ENCODE results near the gene RANBP3.
"Not testable (repeated sequence)": the region's sequence is repeated elsewhere in the genome, so short reads cannot be mapped to it uniquely, and the experiment has no call there.

RANBP3 gene

DNA sequence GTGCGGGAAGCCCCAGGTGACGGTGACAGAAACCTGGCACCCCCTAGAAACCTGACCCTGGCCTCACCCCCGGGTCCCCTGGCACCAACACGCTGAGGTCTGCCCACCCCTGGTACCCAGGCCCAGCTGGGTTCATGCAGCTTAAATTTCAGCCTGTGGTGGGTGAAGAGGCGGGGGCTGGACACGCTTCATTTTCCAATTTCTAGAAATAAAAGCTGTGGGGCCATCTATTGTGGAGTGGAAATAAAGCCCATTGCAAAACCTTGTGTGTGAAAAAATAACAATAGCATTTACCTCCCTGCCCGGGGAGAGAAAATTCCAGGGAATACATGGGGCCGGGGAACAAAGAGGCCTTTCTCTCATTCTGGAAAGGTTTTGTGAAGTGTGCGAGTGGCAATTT is 100.1 kb downstream of the RANBP3 start:
- no peak for DNase-seq

DNA sequence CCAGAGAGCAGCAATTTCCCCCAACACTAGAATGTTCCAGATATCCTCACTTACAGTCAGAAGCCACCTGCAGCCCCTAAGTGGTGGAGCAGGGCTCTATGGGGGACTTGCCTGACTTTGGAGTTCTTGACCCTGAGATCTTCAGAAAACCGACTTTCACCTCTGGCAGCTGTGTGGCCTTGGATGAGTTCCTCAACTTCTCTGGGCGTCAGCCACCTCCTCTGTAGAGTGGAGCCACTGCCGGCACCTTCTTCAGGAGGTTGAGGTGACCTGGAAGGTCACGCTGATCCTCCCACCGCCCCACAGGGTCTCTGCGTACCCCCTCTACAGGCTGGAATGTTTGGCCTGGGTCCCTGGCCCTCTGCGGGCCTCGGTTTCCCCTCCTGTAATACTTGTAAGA is 100.5 kb downstream of the RANBP3 start:
- DNase-seq, result no peak

DNA sequence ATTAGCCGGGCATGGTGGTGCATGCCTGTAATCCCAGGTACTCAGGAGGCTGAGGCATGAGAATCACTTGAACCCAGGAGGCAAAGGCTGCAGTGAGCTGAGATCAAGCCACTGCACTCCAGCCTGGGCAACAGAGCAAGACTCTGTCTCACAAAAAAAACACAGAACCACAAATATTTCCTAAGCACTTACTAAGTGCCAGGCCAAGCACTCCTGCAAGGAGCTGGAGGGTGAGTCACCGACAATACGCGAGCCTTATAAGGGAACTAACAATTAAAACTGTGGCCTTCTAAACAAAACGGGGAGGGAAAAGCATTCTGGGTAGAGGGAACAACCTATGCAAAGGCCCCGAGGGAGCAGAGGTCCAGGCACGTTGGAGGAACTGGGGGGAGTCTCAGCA is 103.4 kb downstream of the RANBP3 start:
- DNase-seq, result not testable (repeated sequence)

DNA sequence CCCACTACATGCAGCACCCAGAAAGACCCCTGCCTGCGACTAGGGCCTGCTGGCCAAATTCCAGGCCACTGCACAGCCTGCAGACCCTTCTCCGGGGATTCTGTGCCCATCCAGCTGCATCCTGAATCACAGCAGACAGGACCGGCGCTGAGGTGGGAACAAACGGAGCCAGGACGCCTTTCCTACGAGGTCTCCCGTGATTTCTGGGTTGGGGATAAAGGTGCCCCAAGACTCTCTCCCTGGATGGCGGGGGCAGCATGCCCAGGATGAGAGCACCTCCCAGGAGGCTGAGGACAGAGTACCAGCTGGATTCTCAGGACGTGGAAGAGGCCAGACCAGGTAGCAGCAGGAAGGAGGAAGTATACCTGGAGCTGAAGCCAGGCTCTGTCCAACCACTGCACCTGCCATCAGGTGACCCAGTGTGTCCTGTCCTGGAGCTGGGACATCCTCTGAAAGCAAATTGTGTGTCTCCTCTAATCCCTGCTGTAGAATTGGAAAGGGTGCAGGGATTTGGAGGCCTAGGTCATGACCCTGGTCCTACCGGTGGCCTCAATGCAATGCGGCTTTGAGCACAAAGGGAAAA is 104.2 kb downstream of the RANBP3 start:
- DNase-seq, result no peak

DNA sequence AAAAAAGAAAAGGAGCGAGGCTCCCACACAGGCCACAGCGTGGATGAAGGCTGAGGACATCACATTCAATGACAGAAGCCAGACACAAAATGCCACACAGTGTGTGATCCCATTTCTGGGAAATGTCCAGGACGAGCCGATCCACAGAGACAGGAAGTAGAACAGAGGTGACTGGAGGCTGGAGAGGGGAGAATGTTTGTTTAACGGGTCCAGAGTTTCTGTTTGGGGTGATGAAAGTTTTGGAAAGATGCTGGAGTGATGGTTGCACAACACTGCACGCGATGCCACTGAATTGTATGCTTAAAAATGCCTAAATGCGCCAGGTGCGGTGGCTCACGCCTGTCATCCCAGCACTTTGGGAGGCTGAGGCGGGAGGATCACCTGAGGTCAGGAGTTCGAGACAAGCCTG is 107.0 kb downstream of the RANBP3 start:
- DNase-seq, result no peak

DNA sequence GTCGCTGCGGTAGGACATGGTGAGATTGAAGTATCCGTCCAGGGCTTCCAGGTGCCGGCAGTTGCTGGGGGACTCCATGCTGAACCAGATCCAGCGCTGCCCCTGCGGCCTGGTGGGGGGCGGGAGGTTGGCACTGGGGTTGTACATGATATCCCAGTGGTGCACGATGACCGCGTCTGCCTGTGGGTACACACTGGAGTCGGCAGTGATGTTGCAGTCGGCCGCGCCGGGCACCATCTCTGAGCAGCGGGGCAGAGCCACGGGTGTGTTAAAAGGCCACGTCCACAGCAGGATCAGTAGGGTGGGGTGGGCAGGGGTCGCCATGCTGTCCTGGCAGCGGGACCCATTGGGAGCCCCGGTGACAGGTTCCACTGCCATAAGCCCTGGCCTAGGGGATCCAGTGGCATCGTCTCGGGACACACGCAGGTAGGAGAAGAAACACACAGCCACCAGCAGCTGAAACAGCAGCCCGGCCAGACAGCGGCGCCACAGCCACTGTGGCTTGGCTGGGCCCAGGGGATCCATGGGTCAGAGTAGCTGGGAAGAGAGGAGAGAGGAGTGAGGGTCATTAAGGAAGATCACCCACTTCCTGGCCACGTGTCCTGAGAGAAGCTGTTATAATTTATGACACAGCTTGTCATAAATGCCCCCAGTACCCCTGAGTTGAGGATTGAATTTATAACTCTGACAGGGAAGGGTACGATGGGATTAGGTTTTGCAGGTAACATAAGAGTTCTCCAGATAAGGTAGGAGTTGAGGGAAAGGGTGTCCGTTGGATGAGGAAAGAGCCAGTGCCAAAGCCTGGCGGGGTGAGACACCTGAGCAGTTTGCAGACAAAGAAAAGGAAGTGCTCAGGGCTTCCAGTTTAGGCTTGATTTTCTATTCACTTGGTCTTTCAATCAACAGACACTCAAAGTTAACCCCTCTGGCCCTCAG is 110.5 kb downstream of the RANBP3 start:
- no peak for DNase-seq
